Astrocyte of the cerebellum (primary cell): ENCODE data around the gene HSPB1.
"Not testable (repeated sequence)": the region's sequence is repeated elsewhere in the genome, so short reads cannot be mapped to it uniquely, and the experiment has no call there.

Experiments
- DNase-seq: peaks from one replicate; pipeline ENCODE4 v3.0.0-alpha.2; 2011; ENCODE audit warnings: low read depth
- H3K4me3 ChIP-seq: 2 replicates; pipeline ENCODE4 v1.5.1; 2011; ENCODE audit warnings: mild to moderate bottlenecking, low read depth, low read length, moderate library complexity
- in situ Hi-C: cut with HindIII; loops from 2 replicates; pipeline ENCODE4 v1.10.0; 2017; ENCODE audit warnings: low sequenced_read_pairs
- TF ChIP-seq, protein P1 (sequence below): IDR thresholded peaks from 2 replicates; pipeline ENCODE4 v1.5.1; 2012; ENCODE audit warnings: low read length, low read depth, moderate library complexity, mild to moderate bottlenecking; ENCODE audit errors: missing control alignments

HSPB1 gene

DNA sequence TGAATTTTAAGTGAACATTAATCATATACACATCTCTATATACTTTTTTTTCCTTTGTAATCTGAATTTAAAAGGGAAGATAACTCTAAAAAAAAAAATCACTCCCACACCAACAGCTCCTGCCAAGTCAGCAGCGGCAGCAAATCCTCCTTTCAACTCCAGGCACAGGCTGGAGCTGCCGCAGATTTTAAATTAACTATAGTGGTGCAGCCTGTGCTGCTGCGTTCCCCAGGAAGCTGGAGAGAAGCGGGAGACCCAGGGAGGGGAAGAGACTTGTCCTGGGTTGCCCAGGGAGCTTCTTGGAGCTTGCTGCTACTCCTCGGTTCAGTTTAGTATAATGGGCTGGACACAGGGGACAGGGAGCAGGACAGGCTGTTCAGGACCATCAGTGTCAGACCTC lies 32.6 kb upstream of the HSPB1 start:
- in situ Hi-C loops: no loop called here
- DNase-seq: no peak
- TF ChIP-seq, protein P1, sequence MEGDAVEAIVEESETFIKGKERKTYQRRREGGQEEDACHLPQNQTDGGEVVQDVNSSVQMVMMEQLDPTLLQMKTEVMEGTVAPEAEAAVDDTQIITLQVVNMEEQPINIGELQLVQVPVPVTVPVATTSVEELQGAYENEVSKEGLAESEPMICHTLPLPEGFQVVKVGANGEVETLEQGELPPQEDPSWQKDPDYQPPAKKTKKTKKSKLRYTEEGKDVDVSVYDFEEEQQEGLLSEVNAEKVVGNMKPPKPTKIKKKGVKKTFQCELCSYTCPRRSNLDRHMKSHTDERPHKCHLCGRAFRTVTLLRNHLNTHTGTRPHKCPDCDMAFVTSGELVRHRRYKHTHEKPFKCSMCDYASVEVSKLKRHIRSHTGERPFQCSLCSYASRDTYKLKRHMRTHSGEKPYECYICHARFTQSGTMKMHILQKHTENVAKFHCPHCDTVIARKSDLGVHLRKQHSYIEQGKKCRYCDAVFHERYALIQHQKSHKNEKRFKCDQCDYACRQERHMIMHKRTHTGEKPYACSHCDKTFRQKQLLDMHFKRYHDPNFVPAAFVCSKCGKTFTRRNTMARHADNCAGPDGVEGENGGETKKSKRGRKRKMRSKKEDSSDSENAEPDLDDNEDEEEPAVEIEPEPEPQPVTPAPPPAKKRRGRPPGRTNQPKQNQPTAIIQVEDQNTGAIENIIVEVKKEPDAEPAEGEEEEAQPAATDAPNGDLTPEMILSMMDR: no peak
- H3K4me3 ChIP-seq: no peak overlapping the region

DNA sequence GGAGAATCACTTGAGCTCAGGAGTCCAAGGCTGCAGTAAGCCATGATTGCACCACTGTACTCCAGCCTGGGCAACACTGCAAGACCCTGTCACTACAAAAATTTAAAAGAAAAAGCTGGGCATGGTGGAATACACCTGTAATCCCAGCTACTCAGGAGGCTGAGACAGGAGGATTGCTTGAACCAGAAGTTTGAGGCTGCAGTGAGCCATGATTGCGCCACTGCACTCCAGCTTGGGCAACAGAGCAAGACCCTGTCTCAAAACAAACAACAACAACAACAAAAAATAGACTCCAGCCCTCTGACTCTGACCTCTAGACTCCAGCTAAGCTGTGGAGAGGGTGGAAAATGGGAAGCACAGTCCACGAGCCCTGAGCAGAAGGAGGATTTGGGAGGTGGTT lies 31.1 kb upstream of the HSPB1 start:
- DNase-seq, in situ Hi-C loops, H3K4me3 ChIP-seq: not testable (repeated sequence)

DNA sequence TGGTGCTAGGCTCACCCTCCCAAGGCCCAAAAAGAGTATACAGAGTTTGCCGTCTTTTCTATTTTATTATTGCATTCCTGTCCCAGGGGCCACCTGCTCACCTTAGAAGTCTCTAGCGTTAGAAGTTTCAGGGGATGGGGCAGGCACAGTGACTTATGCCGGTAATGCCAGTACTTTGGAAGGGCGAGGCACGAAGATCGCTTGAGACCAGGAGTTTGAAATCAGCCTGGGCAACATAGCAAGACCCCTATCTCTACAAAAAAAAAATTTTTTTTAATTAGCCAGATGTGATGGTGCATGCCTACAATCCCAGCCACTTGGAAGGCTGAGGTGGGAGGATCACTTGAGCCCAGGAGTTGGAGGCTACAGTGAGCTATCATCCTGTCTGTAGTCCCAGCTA lies 30.3 kb upstream of the HSPB1 start:
- DNase-seq: no peak
- TF ChIP-seq, protein P1: no peak
- in situ Hi-C loops: no loop called here
- H3K4me3 ChIP-seq: no peak overlapping the region

DNA sequence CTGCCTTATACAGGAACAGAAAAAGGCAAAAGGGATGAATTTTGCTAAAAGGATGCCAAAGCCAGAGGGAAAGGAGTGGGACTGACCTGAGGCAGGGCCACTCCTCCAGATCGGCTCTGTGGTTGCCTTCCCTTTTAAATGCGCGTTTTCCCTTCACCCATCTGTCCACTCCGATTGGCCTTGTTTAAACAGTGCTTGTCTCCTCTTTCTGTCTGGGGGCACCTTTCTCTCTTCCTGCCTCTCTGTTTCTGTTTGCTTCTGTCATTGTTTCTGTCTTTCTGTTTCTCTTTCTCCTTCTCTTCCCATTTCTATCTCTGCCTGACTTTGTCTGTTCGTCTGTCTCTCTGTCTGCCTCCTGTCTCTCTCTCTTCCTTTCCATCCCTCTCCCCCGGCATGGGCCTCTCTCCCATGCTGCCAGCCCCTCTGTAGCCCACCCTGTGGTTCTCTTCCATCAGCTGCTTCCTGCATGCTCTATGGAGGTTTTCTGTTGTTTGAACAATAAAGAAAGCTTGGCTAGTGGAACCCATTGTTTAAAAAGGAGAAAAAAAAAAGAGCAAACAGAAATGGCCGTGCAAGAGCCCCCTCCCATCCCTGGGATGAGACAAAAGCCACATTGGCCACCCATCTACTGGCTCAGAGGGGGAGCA lies 29.5 kb upstream of the HSPB1 start:
- TF ChIP-seq, protein P1: no peak
- H3K4me3 ChIP-seq: no peak overlapping the region
- in situ Hi-C loops: no loop called here
- DNase-seq: no peak

DNA sequence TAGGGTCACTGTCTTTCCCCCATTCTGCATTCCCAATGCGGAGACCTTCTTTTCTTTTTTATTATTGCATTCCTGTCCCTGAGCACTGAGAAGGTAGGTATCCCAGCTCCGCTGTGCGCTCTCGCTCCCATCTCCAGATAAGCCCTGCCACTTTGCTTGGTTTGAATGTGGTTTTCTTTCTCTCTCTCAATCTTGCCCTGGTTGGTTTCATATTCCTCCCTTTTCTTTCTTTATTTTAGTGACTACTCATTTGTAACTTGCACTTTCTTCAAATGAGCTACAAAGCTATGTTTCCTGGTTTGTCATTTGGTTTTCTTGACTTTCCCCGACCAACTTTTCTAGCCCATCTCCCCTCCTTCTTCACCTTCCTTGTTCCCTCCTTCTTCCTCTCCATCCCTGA lies 29.0 kb upstream of the HSPB1 start:
- in situ Hi-C loops: no loop called here
- TF ChIP-seq, protein P1: no peak
- DNase-seq: no peak
- H3K4me3 ChIP-seq: no peak overlapping the region

DNA sequence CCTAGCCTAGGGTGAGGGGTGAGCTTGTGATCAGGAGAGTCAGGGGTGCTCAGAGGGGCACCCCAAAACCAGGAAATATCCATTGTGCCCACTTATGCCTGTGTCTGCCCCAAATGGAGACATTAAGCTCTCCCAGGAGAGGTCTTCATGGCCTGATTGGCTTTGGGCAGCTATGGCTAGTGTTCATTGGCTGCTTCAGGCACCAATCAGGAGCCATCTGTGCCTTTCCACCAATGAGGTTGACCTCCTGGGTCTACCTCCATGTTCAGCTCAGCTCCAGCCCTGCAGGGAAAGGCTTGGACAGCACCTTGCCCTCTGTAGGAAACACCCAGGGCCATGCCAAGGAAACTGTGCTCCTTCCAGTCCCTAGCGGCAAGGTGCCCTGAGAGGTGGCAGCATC lies 23.9 kb upstream of the HSPB1 start:
- in situ Hi-C loops: no loop called here
- TF ChIP-seq, protein P1: no peak
- DNase-seq: no peak
- no peak overlapping the region for H3K4me3 ChIP-seq

DNA sequence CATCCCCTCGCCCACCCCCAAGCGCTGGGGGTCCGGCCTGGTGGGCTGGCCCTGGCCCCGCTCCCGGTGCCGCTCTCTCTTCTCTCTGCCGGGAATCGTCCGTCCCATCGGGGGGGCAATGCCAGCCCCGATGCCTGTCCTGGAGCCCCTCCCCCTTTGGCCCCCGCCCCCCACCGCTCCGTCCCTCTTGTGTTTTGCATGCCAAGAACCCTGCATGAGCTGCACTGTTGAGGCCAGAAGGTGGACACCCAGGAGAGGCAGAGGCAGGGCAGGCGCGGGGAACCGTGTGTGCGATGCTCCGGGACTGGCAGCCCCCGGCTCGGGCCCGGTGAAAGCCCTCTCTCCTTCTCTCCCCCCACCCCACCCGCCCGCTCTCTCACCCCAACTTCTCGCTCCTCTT lies 22.1 kb upstream of the HSPB1 start:
- DNase-seq: no peak
- H3K4me3 ChIP-seq: no peak overlapping the region
- in situ Hi-C loops: loop anchor here (10.0 kb wide), 1 partner anchor 56 kb away; no protein-coding TSS in a partner anchor
- TF ChIP-seq, protein P1: no peak
